NCI-H2107 treated with DMSO at 0.1 percent for 48 hours (cell line): ENCODE measurements around the gene SIK3.

Source experiments
- DNase-seq: peaks from one replicate; lab custom pipeline; 2025; ENCODE audit not compliant: unreplicated experiment; lab: John Stamatoyannopoulos, UW

Gene SIK3

GRCh38 chr11:116972691-116973090, 125.5 kb downstream of the SIK3 start:
- DNase-seq: no peak

- no peak for DNase-seq
These were observed 127.5 kb downstream of the SIK3 start for GRCh38 chr11:116970485-116971292.

GRCh38 chr11:116969694-116970093, 128.5 kb downstream of the SIK3 start:
- no peak for DNase-seq

- no peak for DNase-seq
These were observed 134.0 kb downstream of the SIK3 start for GRCh38 chr11:116964269-116964668.

GRCh38 chr11:116963813-116964212, 134.4 kb downstream of the SIK3 start:
- DNase-seq: no peak

- no peak for DNase-seq
These were observed 136.1 kb downstream of the SIK3 start for GRCh38 chr11:116962108-116962507.

GRCh38 chr11:116960930-116961329, 137.3 kb downstream of the SIK3 start:
- DNase-seq: no peak

- DNase-seq: no peak
These were observed 140.0 kb downstream of the SIK3 start for GRCh38 chr11:116958246-116958645.

- DNase-seq: no peak
These were observed 142.3 kb downstream of the SIK3 start for GRCh38 chr11:116955949-116956348.

GRCh38 chr11:116955548-116955947, 142.7 kb downstream of the SIK3 start:
- DNase-seq: no peak

- DNase-seq: no peak
These were observed 144.5 kb downstream of the SIK3 start for GRCh38 chr11:116953530-116954285.

- DNase-seq: no peak
These were observed 146.5 kb downstream of the SIK3 start for GRCh38 chr11:116951762-116952161.

- DNase-seq: no peak
These were observed 148.0 kb downstream of the SIK3 start for GRCh38 chr11:116950210-116950609.

- no peak for DNase-seq
These were observed 149.8 kb downstream of the SIK3 start for GRCh38 chr11:116948391-116948790.

- no peak for DNase-seq
These were observed 151.8 kb downstream of the SIK3 start for GRCh38 chr11:116946414-116946813.

- no peak for DNase-seq
These were observed 158.7 kb downstream of the SIK3 start for GRCh38 chr11:116939499-116939898.

- no peak for DNase-seq
These were observed 159.7 kb downstream of the SIK3 start for GRCh38 chr11:116938471-116939070.

- no peak for DNase-seq
These were observed 161.3 kb downstream of the SIK3 start for GRCh38 chr11:116936754-116937446.

GRCh38 chr11:116935514-116935913, 162.7 kb downstream of the SIK3 start:
- no peak for DNase-seq

GRCh38 chr11:116935089-116935488, 163.1 kb downstream of the SIK3 start:
- DNase-seq: no peak

- no peak for DNase-seq
These were observed 164.3 kb downstream of the SIK3 start for GRCh38 chr11:116933961-116934360.
